ENCODE data around the gene CALCOCO2.
A peak's percentile ranks its signal among the peaks of the same experiment; 100 is the strongest.
"Not testable (repeated sequence)": the region's sequence is repeated elsewhere in the genome, so short reads cannot be mapped to it uniquely, and the experiment has no call there.

CALCOCO2 gene

DNA sequence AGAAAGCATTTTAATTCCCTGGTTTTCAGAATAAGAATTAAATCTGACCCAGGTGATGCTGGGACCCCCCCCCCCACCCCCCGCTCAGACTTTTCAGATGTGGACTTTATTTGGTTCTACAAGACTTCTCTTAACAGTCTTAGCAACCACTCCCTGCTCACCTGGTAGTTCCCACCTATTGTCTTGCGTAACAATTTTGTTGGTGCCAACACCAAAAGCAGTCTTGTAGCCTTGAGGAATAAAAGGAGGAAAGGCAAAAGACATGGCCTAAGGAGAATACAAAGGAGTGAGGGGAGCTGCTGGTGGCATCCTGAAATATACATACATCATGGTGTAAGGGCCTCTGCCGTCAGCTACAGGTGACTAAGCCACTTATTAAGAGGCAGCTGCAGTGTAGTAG is 18.8 kb upstream of the CALCOCO2 start:
- in situ Hi-C loops (cut with MboI; ENCODE audit: low sequenced_read_pairs), result no loop called here
- H3K27me3 ChIP-seq (ENCODE audit: low read depth), result peaks cover 5% of the 10 kb centered on the region
- H3K4me1 ChIP-seq, result peaks cover 3% of the 10 kb centered on the region; the same call in 1 of the 2 replicates
- DNase-seq (ENCODE audit: low spot score in 2 of 2), result no peak
- no peaks in the 10 kb centered on the region for H3K9me3 ChIP-seq
- no peak overlapping the region for H3K4me3 ChIP-seq
- no peaks in the 10 kb centered on the region for H3K36me3 ChIP-seq (replicated peaks)

DNA sequence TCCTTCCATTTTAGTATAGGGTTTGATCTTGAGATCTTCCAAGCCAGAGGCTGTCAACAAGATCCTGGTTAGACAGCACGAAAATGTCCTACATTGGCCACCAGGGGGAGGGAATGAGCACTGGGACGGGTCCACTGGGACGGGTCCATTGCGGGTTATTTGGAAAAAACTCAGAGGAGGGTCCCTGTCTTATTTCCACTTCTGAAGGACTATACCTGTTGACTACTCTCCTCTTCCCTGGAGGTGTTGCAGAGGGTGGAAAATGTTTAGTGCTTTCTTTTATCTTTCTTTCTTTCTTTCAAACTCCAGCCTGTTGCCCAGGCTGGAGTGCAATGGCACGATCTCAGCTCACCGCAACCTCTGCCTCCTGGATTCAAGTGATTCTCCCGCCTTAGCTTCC is 16.3 kb upstream of the CALCOCO2 start:
- no peak overlapping the region for H3K4me3 ChIP-seq
- no peaks in the 10 kb centered on the region for H3K9me3 ChIP-seq
- no peaks in the 10 kb centered on the region for H3K36me3 ChIP-seq (replicated peaks)
- peak; percentile 52 to 84 for DNase-seq (ENCODE audit: low spot score in 2 of 2)
- in situ Hi-C loops (cut with MboI; ENCODE audit: low sequenced_read_pairs), result no loop called here
- H3K4me1 ChIP-seq, result peaks cover 19% of the 10 kb centered on the region
- peaks cover 5% of the 10 kb centered on the region for H3K27me3 ChIP-seq (ENCODE audit: low read depth)

DNA sequence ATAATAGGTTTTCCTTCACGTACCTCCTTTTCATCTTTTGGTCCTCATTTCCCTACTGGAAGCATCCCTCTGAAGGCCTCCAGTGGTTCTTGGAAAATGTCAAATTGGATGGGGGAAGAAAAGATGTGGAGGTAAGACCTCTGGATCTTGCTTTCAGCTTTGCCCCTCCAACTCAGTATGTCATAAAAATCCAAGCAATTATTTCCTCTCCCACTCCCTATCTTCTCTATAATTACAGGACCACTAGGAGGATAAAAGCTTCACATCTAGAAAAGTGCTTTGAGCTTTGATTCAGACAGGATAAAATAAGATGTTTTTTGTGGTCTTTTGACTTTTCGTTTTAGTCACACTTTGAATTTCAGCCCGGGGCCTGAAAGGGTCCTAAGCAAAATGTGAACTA is 15.5 kb upstream of the CALCOCO2 start:
- Histone ChIP-seq H3K36me3 (replicated peaks) (no peaks in the 10 kb centered on the region), H3K4me3 (no peak overlapping the region), H3K9me3 (no peaks in the 10 kb centered on the region), H3K27me3 (ENCODE audit: low read depth) (peaks cover 5% of the 10 kb centered on the region), H3K4me1 (peaks cover 19% of the 10 kb centered on the region)
- no peak for DNase-seq (ENCODE audit: low spot score in 2 of 2)
- in situ Hi-C loops (cut with MboI; ENCODE audit: low sequenced_read_pairs), result no loop called here

- Histone ChIP-seq H3K4me3 (peak overlapping the region; percentile 35), H3K27me3 (ENCODE audit: low read depth) (peaks cover 5% of the 10 kb centered on the region), H3K4me1 (peaks cover 19% of the 10 kb centered on the region), H3K9me3 (no peaks in the 10 kb centered on the region), H3K36me3 (replicated peaks) (no peaks in the 10 kb centered on the region)
- in situ Hi-C loops (cut with MboI; ENCODE audit: low sequenced_read_pairs), result no loop called here
- DNase-seq (ENCODE audit: low spot score in 2 of 2), result no peak
Observed at GRCh38 chr17:48816438-48816773, 14.4 kb upstream of the CALCOCO2 start.

DNA sequence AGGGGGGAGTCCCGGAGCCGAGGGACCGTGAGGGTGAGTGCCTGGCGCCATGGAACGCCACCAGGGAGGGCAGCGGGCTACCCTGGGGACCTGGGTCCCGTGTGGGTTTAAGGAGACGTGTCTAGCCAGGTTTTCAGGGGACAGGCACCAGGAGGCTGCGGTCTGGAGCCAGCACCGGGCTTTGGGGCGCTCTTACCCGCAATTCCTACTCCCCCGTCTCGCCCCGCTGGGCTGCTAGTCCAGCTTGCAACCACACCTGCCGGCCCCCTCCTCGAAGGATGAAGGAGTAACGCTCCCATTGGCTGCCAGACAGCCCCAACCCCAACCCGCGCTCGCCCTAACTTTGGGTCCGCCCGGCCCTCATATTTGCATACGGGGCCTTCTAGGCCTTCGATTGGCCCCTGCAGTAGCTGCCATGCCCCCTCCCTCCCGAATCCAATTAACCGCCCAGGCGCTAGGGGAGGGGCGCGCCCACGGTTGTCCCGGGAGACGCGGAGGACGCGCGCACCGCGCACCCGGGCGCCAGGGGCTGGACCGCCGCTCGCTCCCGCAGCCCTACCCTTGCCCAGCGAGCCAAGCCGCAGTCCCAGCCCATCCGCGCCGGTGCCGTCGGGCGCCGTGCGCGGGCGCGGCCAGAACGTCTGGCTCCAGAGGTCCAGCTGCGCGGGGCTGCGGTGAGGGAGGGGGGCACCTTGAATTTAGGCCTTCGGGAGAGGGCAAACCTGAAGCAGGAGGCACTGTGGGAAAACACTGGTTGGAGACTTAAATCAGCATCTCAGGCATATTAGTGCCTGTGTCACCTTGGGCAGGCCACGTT is 13.9 kb upstream of the CALCOCO2 start, which contains the start of gene TTLL6:
Gene TTLL6 (minus strand): TSS at position 456 of the 817 bp plus-strand sequence. CDS start 157 bp downstream, at position 299.
- Histone ChIP-seq H3K36me3 (replicated peaks) (no peaks in the 10 kb centered on the region), H3K27me3 (ENCODE audit: low read depth) (peaks cover 5% of the 10 kb centered on the region), H3K4me3 (peak within 1 kb of the TSS; percentile 35), H3K9me3 (no peaks in the 10 kb centered on the region), H3K4me1 (peaks cover 19% of the 10 kb centered on the region)
- in situ Hi-C loops (cut with MboI; ENCODE audit: low sequenced_read_pairs), result no loop called here
- peak; percentile 94 to 96 for DNase-seq (ENCODE audit: low spot score in 2 of 2)

DNA sequence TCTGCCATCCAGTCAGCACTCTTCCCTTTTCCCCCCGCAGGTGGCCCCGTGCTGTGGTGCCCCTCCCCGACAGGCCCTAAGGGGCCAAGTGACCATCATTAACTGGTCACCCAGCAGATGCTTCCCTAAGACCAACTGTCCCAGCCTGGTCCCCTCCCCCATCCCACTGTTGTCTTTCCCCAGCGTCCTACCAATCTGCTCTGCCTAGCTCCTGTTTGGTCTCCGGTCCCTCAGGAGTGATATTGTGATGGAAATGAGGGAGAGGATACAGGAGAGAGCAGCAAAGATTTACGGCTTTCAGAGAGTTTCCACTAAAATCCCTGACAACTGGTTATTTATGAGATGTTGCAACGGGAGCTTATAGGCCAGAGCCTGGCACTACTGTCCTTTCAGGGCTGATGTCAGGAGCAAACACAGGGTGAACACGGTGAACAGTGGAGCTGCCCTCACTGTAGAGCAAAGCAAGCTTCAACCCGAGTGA is 12.4 kb upstream of the CALCOCO2 start:
- no peak overlapping the region for H3K4me3 ChIP-seq
- H3K9me3 ChIP-seq, result no peaks in the 10 kb centered on the region
- in situ Hi-C loops (cut with MboI; ENCODE audit: low sequenced_read_pairs), result no loop called here
- peaks cover 19% of the 10 kb centered on the region for H3K4me1 ChIP-seq
- H3K36me3 ChIP-seq (replicated peaks), result no peaks in the 10 kb centered on the region
- peak; percentile 76 to 87 for DNase-seq (ENCODE audit: low spot score in 2 of 2)
- H3K27me3 ChIP-seq (ENCODE audit: low read depth), result peaks cover 5% of the 10 kb centered on the region

- Histone ChIP-seq H3K27me3 (ENCODE audit: low read depth) (peaks cover 5% of the 10 kb centered on the region), H3K36me3 (replicated peaks) (no peaks in the 10 kb centered on the region), H3K9me3 (no peaks in the 10 kb centered on the region), H3K4me3 (no peak overlapping the region), H3K4me1 (peaks cover 19% of the 10 kb centered on the region)
- no peak for DNase-seq (ENCODE audit: low spot score in 2 of 2)
- in situ Hi-C loops (cut with MboI; ENCODE audit: low sequenced_read_pairs), result no loop called here
Observed at GRCh38 chr17:48819466-48819865, 11.4 kb upstream of the CALCOCO2 start.

GRCh38 chr17:48820936-48821335 is 9.9 kb upstream of the CALCOCO2 start:
- H3K9me3 ChIP-seq; H3K36me3 ChIP-seq (replicated peaks); DNase-seq (ENCODE audit: low spot score in 2 of 2); in situ Hi-C loops (cut with MboI; ENCODE audit: low sequenced_read_pairs); H3K4me3 ChIP-seq; H3K27me3 ChIP-seq (ENCODE audit: low read depth): not testable (repeated sequence)
- peaks cover 19% of the 10 kb centered on the region for H3K4me1 ChIP-seq

DNA sequence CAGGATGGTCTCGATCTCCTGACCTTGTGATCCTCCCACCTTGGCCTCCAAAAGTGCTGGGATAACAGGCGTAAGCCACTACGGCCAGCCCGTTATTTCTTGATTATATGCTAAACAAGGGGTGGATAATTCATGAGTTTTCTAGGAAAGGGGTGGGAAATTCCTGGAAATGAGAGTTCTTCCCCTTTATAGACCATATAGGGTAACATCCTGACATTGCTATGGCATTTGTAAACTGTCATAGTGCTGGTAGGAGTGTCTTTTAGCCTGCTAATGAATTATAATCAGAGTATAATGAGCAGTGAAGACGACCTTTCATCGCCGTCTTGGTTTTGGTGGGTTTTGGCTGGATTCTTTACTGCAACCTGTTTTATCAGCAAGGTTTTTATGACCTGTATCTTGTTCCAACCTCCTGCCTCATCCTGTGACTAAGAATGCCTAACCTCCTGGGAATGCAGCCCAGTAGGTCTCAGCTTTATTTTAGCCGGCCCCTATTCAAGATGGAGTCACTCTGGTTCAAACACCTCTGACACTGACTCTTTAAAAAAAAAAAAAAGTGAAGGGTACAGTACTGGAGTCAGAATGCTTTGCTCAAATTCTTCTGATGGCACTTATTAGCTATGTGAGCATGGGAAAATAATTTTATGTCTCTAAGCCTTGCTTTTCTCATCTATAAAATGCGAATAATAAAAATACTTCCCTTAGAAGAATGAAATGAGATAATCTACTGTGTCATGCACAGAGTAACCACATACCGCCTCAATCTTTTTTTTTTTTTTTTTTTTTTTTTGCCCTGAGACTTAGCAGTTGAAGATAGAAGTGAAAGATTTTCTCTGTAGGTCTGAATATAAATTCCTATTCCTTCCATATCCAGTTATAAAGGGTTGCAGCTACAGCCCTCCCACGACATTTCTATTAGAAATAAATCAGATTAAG is 5.1 kb upstream of the CALCOCO2 start:
- Histone ChIP-seq H3K36me3 (replicated peaks) (no peaks in the 10 kb centered on the region), H3K9me3 (no peaks in the 10 kb centered on the region), H3K27me3 (ENCODE audit: low read depth) (no peaks in the 10 kb centered on the region), H3K4me3 (no peak overlapping the region), H3K4me1 (peaks cover 9% of the 10 kb centered on the region)
- in situ Hi-C loops (cut with MboI; ENCODE audit: low sequenced_read_pairs), result no loop called here
- DNase-seq (ENCODE audit: low spot score in 2 of 2), result no peak

DNA sequence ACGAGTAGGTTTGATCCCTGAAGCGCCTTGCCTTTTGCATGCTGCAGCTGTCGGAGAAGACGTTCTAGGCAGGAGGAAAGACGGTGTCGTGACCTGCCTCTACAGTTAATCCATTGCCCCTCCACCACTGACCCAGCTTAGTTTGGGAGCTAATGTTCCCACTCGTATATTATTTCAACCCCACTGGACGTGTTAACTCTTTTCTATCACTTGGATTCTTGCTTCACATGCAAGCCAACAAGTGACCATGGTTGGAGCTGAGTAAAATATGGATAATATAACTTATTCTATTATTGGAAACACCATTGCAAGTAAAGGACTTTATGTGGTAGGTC is 681 bp downstream of the CALCOCO2 start:
- H3K4me1 ChIP-seq, result peaks cover 11% of the 10 kb centered on the region
- no peak for DNase-seq (ENCODE audit: low spot score in 2 of 2)
- H3K27me3 ChIP-seq (ENCODE audit: low read depth), result no peaks in the 10 kb centered on the region
- in situ Hi-C loops (cut with MboI; ENCODE audit: low sequenced_read_pairs), result no loop called here
- H3K4me3 ChIP-seq, result peak overlapping the region; percentile 86
- H3K9me3 ChIP-seq, result no peaks in the 10 kb centered on the region
- no peaks in the 10 kb centered on the region for H3K36me3 ChIP-seq (replicated peaks)

GRCh38 chr17:48834973-48835372 is 4.1 kb downstream of the CALCOCO2 start:
- in situ Hi-C loops (cut with MboI; ENCODE audit: low sequenced_read_pairs), result no loop called here
- Histone ChIP-seq H3K36me3 (replicated peaks) (no peaks in the 10 kb centered on the region), H3K4me3 (no peak overlapping the region), H3K4me1 (peaks cover 4% of the 10 kb centered on the region), H3K27me3 (ENCODE audit: low read depth) (no peaks in the 10 kb centered on the region), H3K9me3 (no peaks in the 10 kb centered on the region)
- DNase-seq (ENCODE audit: low spot score in 2 of 2), result no peak

DNA sequence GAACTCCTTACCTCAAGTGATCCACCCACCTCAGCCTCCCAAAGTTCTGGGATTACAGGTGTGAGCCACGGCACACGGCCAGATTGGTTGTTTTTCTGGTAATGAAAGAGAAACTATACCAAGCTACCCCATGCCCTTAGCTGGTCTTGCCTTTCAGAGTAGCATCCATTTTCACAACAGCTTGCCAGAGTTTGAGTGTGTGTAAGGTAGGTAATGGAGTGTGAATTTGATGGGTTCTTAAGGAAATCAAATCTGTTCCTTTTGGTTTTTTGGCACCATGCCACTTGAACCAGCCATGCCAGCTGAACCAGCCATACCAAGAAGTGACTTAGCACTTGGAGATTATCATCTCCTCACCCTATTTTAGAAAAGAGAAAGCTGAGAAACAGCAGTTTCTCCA is 5.1 kb downstream of the CALCOCO2 start:
- Histone ChIP-seq H3K36me3 (replicated peaks) (no peaks in the 10 kb centered on the region), H3K27me3 (ENCODE audit: low read depth) (no peaks in the 10 kb centered on the region), H3K4me3 (no peak overlapping the region), H3K4me1 (peaks cover 14% of the 10 kb centered on the region), H3K9me3 (no peaks in the 10 kb centered on the region)
- DNase-seq (ENCODE audit: low spot score in 2 of 2), result no peak
- in situ Hi-C loops (cut with MboI; ENCODE audit: low sequenced_read_pairs), result no loop called here

DNA sequence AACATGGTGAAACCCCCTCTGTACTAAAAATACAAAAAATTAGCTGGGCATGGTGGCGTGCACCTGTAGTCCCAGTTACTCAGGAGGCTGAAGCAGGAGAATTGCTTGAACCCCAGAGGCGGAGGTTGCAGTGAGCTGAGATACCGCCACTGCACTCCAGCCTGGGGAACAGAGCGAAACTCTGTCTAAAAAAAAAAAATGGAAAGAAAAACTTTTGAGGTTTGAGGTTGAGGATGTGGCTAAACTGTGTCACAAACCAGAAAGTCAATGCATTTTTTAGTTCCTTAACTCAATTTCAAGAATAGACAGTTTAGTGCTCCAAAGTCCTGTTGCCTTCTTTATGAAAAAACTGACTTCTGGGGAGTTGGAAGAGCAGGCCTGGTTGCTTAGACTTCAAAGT is 6.6 kb downstream of the CALCOCO2 start:
- H3K36me3 ChIP-seq (replicated peaks); H3K9me3 ChIP-seq; DNase-seq (ENCODE audit: low spot score in 2 of 2); H3K27me3 ChIP-seq (ENCODE audit: low read depth); in situ Hi-C loops (cut with MboI; ENCODE audit: low sequenced_read_pairs); H3K4me3 ChIP-seq: not testable (repeated sequence)
- peaks cover 12% of the 10 kb centered on the region for H3K4me1 ChIP-seq

DNA sequence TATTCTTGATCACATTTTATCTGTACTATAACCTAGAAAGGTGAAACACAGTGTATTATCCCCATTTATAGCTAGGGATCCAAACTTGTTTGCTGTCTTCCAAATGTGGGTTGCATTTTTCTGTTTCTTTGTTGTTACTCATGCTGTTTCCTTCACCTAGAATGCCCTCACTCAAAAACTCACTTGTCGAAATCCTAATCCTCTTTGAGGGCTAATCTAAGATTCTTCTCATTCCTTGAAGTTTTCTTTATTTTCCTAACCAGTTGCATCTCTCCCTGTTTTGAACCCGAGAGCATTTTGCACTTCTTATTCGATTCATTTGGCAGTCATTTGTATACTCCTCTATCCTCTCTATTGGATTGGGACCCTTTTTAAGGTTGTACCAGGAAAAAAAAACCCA is 9.6 kb downstream of the CALCOCO2 start:
- no peaks in the 10 kb centered on the region for H3K9me3 ChIP-seq
- peak in 1 of 2 experiments; percentile 19 for DNase-seq (ENCODE audit: low spot score in 2 of 2)
- H3K4me1 ChIP-seq, result peaks cover 12% of the 10 kb centered on the region
- no peaks in the 10 kb centered on the region for H3K27me3 ChIP-seq (ENCODE audit: low read depth)
- H3K36me3 ChIP-seq (replicated peaks), result peaks cover 20% of the 10 kb centered on the region
- in situ Hi-C loops (cut with MboI; ENCODE audit: low sequenced_read_pairs), result no loop called here
- H3K4me3 ChIP-seq, result no peak overlapping the region
